ENCODE data around the gene CEMIP2.
A peak's percentile ranks its signal among the peaks of the same experiment; 100 is the strongest.

The CEMIP2 gene

DNA sequence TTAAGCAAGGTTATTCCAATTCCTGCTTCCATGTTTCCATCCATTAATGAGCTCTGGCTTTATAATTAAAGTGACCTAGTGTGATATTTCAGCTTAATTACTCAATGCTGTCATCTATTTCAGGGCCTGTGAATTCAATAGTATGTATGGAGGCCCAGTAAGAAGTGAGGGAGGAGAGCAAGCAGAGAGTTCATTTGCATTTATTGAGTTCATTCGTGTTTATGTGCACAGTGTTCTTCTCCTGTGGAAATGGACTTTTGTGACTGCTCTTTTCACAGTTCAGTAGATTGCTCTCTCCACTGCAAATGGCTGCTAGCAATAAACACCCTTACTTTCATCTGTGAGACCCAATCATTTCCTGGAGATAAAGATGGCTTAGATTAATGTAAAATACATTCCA lies 130.9 kb downstream of the CEMIP2 start:
- DNase-seq (ENCODE audit: low spot score) (no peak), ATAC-seq (ENCODE audit: low read depth) (no peak)
- H3K27ac ChIP-seq (ENCODE audit: poor library complexity, severe bottlenecking), result no peak overlapping the region
- no peaks in the 10 kb centered on the region for H3K27me3 ChIP-seq (ENCODE audit: insufficient read depth, poor library complexity, severe bottlenecking)
- H3K4me1 ChIP-seq (ENCODE audit: insufficient read depth, poor library complexity, severe bottlenecking), result no peaks in the 10 kb centered on the region
- H3K4me3 ChIP-seq (ENCODE audit: severe bottlenecking), result no peak overlapping the region
- TF ChIP-seq, protein P1, sequence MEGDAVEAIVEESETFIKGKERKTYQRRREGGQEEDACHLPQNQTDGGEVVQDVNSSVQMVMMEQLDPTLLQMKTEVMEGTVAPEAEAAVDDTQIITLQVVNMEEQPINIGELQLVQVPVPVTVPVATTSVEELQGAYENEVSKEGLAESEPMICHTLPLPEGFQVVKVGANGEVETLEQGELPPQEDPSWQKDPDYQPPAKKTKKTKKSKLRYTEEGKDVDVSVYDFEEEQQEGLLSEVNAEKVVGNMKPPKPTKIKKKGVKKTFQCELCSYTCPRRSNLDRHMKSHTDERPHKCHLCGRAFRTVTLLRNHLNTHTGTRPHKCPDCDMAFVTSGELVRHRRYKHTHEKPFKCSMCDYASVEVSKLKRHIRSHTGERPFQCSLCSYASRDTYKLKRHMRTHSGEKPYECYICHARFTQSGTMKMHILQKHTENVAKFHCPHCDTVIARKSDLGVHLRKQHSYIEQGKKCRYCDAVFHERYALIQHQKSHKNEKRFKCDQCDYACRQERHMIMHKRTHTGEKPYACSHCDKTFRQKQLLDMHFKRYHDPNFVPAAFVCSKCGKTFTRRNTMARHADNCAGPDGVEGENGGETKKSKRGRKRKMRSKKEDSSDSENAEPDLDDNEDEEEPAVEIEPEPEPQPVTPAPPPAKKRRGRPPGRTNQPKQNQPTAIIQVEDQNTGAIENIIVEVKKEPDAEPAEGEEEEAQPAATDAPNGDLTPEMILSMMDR (IDR thresholded peaks at IDR 0.05; ENCODE audit: poor library complexity, severe bottlenecking), result no peak
- no peaks in the 10 kb centered on the region for H3K9me3 ChIP-seq (ENCODE audit: severe bottlenecking)
- H3K36me3 ChIP-seq (ENCODE audit: low read depth), result no peaks in the 10 kb centered on the region

DNA sequence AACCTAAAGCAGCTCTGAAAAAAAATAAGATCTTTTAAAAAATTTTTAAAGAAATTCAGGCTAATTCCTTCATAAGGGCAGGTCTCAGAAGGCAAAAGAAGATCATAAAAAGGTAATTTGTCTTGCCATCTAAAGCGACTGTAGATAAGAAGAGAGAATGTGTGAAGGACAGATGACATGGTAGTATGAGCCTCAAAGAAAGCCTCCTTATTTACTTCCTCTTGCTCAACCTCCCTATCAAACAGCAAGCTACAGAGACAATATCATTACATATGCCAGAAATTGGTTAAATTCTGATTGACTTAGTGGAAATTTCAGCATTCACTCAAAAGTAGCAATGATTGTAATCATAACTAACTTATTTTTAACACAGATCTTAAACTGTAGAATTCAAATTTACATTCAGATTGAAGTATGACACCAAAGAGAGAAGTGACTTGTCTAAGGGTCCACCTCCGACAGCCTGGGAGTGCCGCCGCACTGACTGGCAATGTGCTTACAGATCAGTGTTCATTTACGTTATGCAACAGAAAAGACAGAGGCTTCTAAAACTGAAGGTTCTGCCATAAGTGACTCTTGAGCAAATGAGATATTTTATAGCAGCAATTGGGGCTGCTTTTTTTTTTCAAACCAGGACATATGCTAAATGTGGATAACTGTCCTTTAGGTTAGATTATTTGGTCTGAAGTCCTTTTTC lies 132.0 kb downstream of the CEMIP2 start:
- Histone ChIP-seq H3K4me3 (ENCODE audit: severe bottlenecking) (no peak overlapping the region), H3K27ac (ENCODE audit: poor library complexity, severe bottlenecking) (no peak overlapping the region), H3K27me3 (ENCODE audit: insufficient read depth, poor library complexity, severe bottlenecking) (no peaks in the 10 kb centered on the region), H3K9me3 (ENCODE audit: severe bottlenecking) (no peaks in the 10 kb centered on the region), H3K36me3 (ENCODE audit: low read depth) (no peaks in the 10 kb centered on the region), H3K4me1 (ENCODE audit: insufficient read depth, poor library complexity, severe bottlenecking) (no peaks in the 10 kb centered on the region)
- no peak for ATAC-seq (ENCODE audit: low read depth)
- DNase-seq (ENCODE audit: low spot score), result no peak
- TF ChIP-seq, protein P1 (IDR thresholded peaks at IDR 0.05; ENCODE audit: poor library complexity, severe bottlenecking), result no peak

DNA sequence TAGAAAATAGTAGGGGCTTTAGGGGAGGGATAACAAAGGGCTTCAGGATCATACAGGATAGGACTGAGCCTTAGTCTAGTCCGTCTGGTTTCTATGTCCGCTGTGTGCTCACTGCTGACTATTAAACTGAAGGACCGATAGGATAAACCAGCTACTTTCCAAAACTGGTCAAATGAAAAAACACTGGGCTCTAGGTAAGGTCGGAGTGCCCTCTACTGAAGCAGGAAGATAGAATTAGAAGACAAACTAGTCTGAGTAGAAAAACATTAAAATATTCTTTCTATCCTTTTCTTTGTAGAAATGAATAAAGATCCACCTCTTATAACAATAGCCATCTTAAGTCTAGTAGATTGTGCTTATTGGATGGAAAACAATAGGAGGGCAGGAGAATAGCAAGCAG lies 133.6 kb downstream of the CEMIP2 start:
- no peaks in the 10 kb centered on the region for H3K9me3 ChIP-seq (ENCODE audit: severe bottlenecking)
- H3K27ac ChIP-seq (ENCODE audit: poor library complexity, severe bottlenecking), result no peak overlapping the region
- no peaks in the 10 kb centered on the region for H3K27me3 ChIP-seq (ENCODE audit: insufficient read depth, poor library complexity, severe bottlenecking)
- H3K4me1 ChIP-seq (ENCODE audit: insufficient read depth, poor library complexity, severe bottlenecking), result no peaks in the 10 kb centered on the region
- DNase-seq (ENCODE audit: low spot score) (no peak), ATAC-seq (ENCODE audit: low read depth) (no peak)
- TF ChIP-seq, protein P1 (IDR thresholded peaks at IDR 0.05; ENCODE audit: poor library complexity, severe bottlenecking), result peak; percentile 31
- no peak overlapping the region for H3K4me3 ChIP-seq (ENCODE audit: severe bottlenecking)
- H3K36me3 ChIP-seq (ENCODE audit: low read depth), result no peaks in the 10 kb centered on the region
